ENCODE results near the gene MPI.
"Not testable (repeated sequence)": the region's sequence is repeated elsewhere in the genome, so short reads cannot be mapped to it uniquely, and the experiment has no call there.

- not testable (repeated sequence) for TF ChIP-seq EZH2 (IDR thresholded peaks at IDR 0.05; ENCODE audit: insufficient read depth, poor library complexity, severe bottlenecking); EZH2phosphoT487 (IDR thresholded peaks at IDR 0.05; ENCODE audit: insufficient read depth, low read depth)
These were observed 24.0 kb downstream of the MPI start for GRCh38 chr15:74913799-74914198.
